ENCODE data around the gene PWWP2A.

Gene PWWP2A

DNA sequence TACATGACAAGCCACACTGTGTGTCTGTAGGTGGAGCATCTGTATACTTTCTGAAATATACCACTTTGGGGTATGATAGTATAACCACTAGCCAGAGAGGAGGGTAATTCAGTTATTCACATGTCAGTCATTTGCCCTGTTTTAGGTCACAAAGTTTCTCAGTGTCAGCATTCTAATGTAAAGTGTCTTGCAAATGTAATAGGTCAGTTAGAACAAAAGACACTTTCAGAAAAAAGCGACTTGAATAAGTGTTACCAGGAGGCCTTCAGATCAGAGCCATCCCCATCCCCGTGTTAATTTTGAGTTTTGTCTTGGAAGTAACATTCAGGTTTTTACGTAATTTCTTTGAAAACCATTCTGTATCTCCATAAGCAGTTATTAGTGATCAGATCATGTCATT, 76.6 kb downstream of the PWWP2A start:
- no peak for TF ChIP-seq EZH2 (IDR thresholded peaks at IDR 0.05; ENCODE audit: borderline replicate concordance, low read depth, low read length, severe bottlenecking)
- TF ChIP-seq, protein P1, sequence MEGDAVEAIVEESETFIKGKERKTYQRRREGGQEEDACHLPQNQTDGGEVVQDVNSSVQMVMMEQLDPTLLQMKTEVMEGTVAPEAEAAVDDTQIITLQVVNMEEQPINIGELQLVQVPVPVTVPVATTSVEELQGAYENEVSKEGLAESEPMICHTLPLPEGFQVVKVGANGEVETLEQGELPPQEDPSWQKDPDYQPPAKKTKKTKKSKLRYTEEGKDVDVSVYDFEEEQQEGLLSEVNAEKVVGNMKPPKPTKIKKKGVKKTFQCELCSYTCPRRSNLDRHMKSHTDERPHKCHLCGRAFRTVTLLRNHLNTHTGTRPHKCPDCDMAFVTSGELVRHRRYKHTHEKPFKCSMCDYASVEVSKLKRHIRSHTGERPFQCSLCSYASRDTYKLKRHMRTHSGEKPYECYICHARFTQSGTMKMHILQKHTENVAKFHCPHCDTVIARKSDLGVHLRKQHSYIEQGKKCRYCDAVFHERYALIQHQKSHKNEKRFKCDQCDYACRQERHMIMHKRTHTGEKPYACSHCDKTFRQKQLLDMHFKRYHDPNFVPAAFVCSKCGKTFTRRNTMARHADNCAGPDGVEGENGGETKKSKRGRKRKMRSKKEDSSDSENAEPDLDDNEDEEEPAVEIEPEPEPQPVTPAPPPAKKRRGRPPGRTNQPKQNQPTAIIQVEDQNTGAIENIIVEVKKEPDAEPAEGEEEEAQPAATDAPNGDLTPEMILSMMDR (IDR thresholded peaks at IDR 0.05; ENCODE audit: borderline replicate concordance, extremely low read depth, low read length, poor library complexity, severe bottlenecking) = no peak
- DNase-seq = no peak
- ATAC-seq (ENCODE audit: insufficient read depth, low read depth) = no peak
- Histone ChIP-seq H3K27me3 (ENCODE audit: insufficient read depth, low read length, poor library complexity) (no peaks in the 10 kb centered on the region), H3K4me1 (ENCODE audit: insufficient read depth, low read length) (no peaks in the 10 kb centered on the region), H3K79me2 (ENCODE audit: insufficient read depth, low read length) (no peaks in the 10 kb centered on the region), H3K9me3 (ENCODE audit: insufficient read depth, low read length, severe bottlenecking) (no peaks in the 10 kb centered on the region), H3K36me3 (ENCODE audit: insufficient read depth, low read length) (peaks cover 66% of the 10 kb centered on the region), H4K20me1 (ENCODE audit: insufficient read depth, low read length) (no peaks in the 10 kb centered on the region), H3K9ac (ENCODE audit: low read depth, low read length) (no peak overlapping the region), H3K4me2 (ENCODE audit: insufficient read depth, low read length) (no peak overlapping the region), H2AFZ (ENCODE audit: low read depth, low read length) (no peak overlapping the region), H3K27ac (ENCODE audit: low read length) (no peak overlapping the region), H3K4me3 (ENCODE audit: low read depth in 1 of 2, low read length in 2 of 2) (no peak overlapping the region)
